B cell (primary cell): ENCODE measurements around the gene NTM.

Experiments used
- EZH2 ChIP-seq: IDR thresholded peaks from 2 replicates; pipeline ENCODE4 v1.6.1; 2012; ENCODE audit warnings: borderline replicate concordance, low read depth, mild to moderate bottlenecking, moderate library complexity, low read length; ENCODE audit not compliant: insufficient read depth, poor library complexity, severe bottlenecking
- TF ChIP-seq, protein P1 (sequence below): fragments of 200-600 bp; IDR thresholded peaks from one replicate; pipeline ENCODE4 v1.8.0; 2022; ENCODE audit warnings: antibody characterized with exemption, mild to moderate bottlenecking

GRCh38 chr11:131537196-131537595 lies 166.8 kb downstream of the NTM start:
- TF ChIP-seq, protein P1, sequence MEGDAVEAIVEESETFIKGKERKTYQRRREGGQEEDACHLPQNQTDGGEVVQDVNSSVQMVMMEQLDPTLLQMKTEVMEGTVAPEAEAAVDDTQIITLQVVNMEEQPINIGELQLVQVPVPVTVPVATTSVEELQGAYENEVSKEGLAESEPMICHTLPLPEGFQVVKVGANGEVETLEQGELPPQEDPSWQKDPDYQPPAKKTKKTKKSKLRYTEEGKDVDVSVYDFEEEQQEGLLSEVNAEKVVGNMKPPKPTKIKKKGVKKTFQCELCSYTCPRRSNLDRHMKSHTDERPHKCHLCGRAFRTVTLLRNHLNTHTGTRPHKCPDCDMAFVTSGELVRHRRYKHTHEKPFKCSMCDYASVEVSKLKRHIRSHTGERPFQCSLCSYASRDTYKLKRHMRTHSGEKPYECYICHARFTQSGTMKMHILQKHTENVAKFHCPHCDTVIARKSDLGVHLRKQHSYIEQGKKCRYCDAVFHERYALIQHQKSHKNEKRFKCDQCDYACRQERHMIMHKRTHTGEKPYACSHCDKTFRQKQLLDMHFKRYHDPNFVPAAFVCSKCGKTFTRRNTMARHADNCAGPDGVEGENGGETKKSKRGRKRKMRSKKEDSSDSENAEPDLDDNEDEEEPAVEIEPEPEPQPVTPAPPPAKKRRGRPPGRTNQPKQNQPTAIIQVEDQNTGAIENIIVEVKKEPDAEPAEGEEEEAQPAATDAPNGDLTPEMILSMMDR: no peak
- TF ChIP-seq EZH2: no peak
